MV-4-11 (cell line): ENCODE results near the gene NDUFAF2.
A peak's percentile ranks its signal among the peaks of the same experiment; 100 is the strongest.
"Not testable (repeated sequence)": the region's sequence is repeated elsewhere in the genome, so short reads cannot be mapped to it uniquely, and the experiment has no call there.

Experiments used
- DNase-seq: peaks from one replicate; lab custom pipeline; 2025; lab: John Stamatoyannopoulos, UW

NDUFAF2 gene

DNA sequence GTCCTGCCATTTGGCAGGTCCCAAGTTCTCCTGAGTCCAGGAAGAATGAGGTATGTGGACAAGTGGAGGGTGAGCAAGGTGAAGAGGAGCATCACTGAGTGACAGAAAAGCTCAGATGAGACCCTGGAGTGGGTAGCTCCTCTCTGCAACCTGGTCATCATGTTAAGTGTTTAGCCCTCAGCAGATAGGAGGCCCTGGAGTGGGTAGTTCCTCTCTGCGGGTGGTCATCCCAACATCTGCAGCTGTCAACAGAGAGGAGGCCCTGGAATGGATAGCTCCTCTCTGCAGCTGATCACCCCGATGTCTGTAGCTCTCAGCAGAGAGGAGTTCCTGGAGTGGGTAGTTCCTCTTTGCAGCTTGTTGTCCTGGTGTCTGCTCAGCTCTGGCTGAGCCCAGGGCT, 48.4 kb downstream of the NDUFAF2 start:
- peak; percentile 11 for DNase-seq

GRCh38 chr5:60993875-60994571, 49.0 kb downstream of the NDUFAF2 start:
- DNase-seq, result no peak

GRCh38 chr5:60996368-60996767, 51.4 kb downstream of the NDUFAF2 start:
- DNase-seq, result no peak

- DNase-seq, result no peak
These were observed 52.7 kb downstream of the NDUFAF2 start for GRCh38 chr5:60997721-60998120.

GRCh38 chr5:61000887-61001286, 55.9 kb downstream of the NDUFAF2 start:
- no peak for DNase-seq

GRCh38 chr5:61001647-61002046, 56.6 kb downstream of the NDUFAF2 start:
- DNase-seq, result no peak

DNA sequence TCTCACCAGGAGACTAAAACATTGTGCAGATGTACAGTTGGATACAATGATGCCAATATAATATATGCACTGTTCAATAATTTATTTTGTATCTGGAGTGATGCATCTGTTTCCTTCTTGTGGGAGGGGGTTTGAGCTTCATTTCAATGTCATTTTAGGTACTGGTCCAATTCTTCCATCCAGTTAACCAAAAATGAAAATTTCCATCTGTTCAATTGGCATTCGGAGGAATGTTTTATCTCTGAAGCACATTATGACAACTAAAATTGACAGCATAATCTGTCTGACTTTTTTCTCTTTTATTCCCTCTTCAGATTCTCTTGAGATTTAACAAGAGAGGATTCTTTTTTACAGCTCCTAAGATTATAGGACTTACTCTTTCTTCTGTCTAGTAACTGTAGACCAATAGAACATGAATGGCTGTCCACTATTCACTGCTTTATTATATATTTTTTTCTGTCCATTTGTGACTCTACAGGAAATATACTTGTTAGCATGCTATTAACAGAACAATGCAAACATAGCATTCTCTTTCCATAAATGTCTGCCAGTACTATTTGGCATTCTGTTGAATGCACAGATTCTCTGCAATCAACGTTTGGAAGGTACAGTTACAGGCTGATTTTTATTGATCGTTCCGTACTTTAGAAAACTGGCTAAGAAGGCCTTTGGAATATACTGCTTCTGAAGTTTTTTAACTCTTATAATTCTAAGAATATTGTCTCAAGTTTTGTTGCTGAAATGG, 57.8 kb downstream of the NDUFAF2 start:
- DNase-seq, result no peak

- no peak for DNase-seq
These were observed 59.4 kb downstream of the NDUFAF2 start for GRCh38 chr5:61004448-61004847.

- DNase-seq, result no peak
These were observed 64.9 kb downstream of the NDUFAF2 start for GRCh38 chr5:61009907-61010306.

- DNase-seq, result no peak
These were observed 65.8 kb downstream of the NDUFAF2 start for GRCh38 chr5:61010467-61011454.

DNA sequence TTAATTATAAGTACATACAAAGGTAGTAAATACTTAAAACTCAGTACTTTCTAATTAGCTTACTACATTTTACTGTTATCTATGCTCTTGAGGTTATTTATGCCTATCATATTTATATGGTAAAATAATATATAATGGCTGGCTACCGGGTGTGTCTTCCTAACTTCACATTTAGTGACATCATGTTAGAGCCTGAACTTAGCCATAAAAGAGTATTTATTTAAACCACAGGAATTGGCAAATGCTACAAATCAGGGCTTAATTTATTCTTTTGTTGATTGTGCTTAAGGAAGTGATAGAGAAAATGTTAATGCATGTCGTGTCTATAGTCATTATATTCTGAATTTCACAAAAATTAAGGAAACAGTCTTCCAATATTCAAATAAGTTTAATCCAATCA, 73.1 kb downstream of the NDUFAF2 start:
- DNase-seq, result no peak

DNA sequence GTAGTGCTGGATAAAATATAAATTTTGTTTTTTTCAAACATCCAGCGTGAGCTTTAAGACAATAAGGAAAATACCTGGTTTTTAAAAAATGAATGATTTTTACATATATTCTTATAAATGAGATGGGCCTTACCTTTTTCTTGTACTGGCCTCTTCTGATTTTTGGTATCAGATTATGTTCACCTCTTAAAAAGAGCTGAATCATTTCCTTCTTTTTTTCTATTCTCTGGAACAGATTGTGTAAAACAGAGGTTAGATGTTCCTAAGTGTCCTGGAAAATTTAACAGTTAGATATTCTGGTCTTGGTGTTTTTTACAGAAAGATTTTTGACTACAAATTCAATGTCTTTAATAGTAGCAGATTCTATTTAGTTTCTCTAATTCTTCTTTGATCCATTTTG, 74.6 kb downstream of the NDUFAF2 start:
- DNase-seq, result no peak

- no peak for DNase-seq
These were observed 75.4 kb downstream of the NDUFAF2 start for GRCh38 chr5:61020415-61020814.

- no peak for DNase-seq
These were observed 78.1 kb downstream of the NDUFAF2 start for GRCh38 chr5:61023131-61023530.

- no peak for DNase-seq
These were observed 81.0 kb downstream of the NDUFAF2 start for GRCh38 chr5:61026004-61026403.

- DNase-seq, result no peak
These were observed 83.4 kb downstream of the NDUFAF2 start for GRCh38 chr5:61028382-61028781.

DNA sequence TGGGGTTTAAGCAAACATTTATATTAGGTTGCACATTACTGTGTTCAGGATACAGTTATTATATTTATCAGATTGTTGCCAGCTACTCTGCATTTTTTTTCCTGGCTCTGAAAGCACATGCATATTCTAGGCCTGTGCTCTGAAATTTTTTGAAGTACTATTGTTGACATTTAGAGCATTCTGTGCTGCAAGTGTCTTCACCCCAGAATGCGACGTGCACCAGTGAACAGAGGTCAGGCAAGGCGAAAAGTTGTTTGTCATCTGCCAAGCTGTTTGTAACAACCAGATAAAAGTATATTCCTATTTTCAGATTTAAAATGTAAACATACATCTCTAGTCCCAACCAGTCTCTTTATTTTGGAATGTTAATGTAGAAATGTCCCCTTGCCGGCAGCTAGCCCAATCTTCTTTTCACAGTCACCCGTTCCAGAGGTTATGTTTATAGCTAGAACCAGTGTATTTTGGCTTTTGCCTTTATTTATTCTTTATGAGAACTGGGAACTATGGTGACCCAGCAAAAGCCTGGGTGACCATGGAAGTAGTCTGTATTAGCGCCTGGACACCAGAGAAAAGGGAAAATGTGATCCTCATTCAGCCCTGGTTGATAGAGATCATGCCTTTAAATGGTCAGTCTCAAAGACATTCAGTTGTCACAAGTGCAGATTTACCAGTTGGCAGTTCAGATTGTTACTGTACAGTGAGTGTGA, 84.6 kb downstream of the NDUFAF2 start:
- no peak for DNase-seq

GRCh38 chr5:61030163-61030482, 85.1 kb downstream of the NDUFAF2 start:
- DNase-seq, result no peak

- not testable (repeated sequence) for DNase-seq
These were observed 86.3 kb downstream of the NDUFAF2 start for GRCh38 chr5:61031301-61031700.

GRCh38 chr5:61044545-61044944, 99.5 kb downstream of the NDUFAF2 start:
- DNase-seq, result no peak

DNA sequence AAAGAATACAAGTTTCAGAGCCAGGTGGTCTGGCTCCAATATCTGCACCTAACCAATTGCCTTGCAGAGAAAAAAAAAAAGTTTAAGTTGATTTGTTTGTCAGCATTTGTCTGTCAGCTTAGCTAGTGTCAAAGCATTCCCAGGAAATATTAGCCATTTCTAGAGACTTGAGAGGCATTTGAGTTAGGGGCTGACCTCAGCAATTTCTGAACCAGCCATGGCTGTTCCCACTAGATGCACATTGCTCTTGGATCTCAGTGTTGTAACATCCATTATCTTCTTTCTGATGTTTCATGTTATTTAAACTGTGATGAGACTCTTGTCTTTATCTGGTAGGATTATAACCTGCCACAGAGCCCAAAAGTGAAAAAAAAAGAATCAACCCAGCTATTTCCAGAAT, 102.3 kb downstream of the NDUFAF2 start:
- no peak for DNase-seq

DNA sequence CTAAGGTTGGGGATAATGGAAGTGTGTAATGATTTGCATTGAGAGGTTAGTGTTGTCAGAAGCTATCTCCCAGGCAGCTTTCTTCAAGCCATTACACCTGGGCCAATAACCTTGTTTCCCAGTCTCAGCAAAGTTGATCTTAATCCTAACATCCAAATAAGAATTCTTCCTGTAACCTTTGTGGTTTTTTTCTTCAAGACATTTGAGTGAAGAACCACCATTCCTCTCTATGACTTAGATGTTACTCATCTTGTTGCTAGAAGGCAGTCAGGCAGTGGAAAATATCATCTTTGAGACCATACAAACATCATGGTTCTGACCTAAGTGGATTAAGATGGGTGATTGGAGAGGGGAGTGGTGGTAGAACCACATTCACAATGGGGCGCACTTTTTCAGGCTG, 103.5 kb downstream of the NDUFAF2 start:
- DNase-seq, result no peak
